Stimulated activated CD8-positive, alpha-beta memory T cell treated with anti-CD3 and anti-CD28 coated beads, Interleukin-7, amount 100 ng/mL, for 1 hour (primary cell): ENCODE data around the gene WDR72.
"Not testable (repeated sequence)": the region's sequence is repeated elsewhere in the genome, so short reads cannot be mapped to it uniquely, and the experiment has no call there.

Experiments used
- DNase-seq, 2 donors: peaks; one replicate each; pipeline ENCODE4 v3.0.0-alpha.2; 2020; ENCODE audit warnings: low read depth in 2 of 2

WDR72 gene

GRCh38 chr15:53590380-53590779, 169.1 kb downstream of the WDR72 start:
- DNase-seq: no peak

GRCh38 chr15:53589520-53590057, 169.9 kb downstream of the WDR72 start:
- no peak for DNase-seq

GRCh38 chr15:53588773-53589172, 170.7 kb downstream of the WDR72 start:
- no peak for DNase-seq

GRCh38 chr15:53586799-53587198, 172.7 kb downstream of the WDR72 start:
- no peak for DNase-seq

- DNase-seq: no peak
Measured at GRCh38 chr15:53581513-53581912, 177.9 kb downstream of the WDR72 start.

GRCh38 chr15:53580366-53580765, 179.1 kb downstream of the WDR72 start:
- DNase-seq: no peak

- no peak for DNase-seq
Measured at GRCh38 chr15:53576841-53577240, 182.6 kb downstream of the WDR72 start.

GRCh38 chr15:53573091-53573490, 186.4 kb downstream of the WDR72 start:
- DNase-seq: no peak

GRCh38 chr15:53569751-53570480, 189.5 kb downstream of the WDR72 start:
- no peak for DNase-seq

GRCh38 chr15:53566912-53567311, 192.6 kb downstream of the WDR72 start:
- DNase-seq: no peak

GRCh38 chr15:53565721-53566120, 193.7 kb downstream of the WDR72 start:
- DNase-seq: no peak

GRCh38 chr15:53564647-53565046, 194.8 kb downstream of the WDR72 start:
- no peak for DNase-seq

- DNase-seq: no peak
Measured at GRCh38 chr15:53563627-53564026, 195.8 kb downstream of the WDR72 start.

- DNase-seq: no peak
Measured at GRCh38 chr15:53559364-53560277, 199.8 kb downstream of the WDR72 start.

GRCh38 chr15:53558384-53558783, 201.1 kb downstream of the WDR72 start:
- DNase-seq: no peak

- DNase-seq: no peak
Measured at GRCh38 chr15:53555226-53555625, 204.2 kb downstream of the WDR72 start.

- no peak for DNase-seq
Measured at GRCh38 chr15:53549697-53550305, 209.7 kb downstream of the WDR72 start.

- no peak for DNase-seq
Measured at GRCh38 chr15:53548236-53548635, 211.2 kb downstream of the WDR72 start.

- not testable (repeated sequence) for DNase-seq
Measured at GRCh38 chr15:53540626-53541300, 218.7 kb downstream of the WDR72 start.

- DNase-seq: no peak
Measured at GRCh38 chr15:53539878-53540277, 219.6 kb downstream of the WDR72 start.

GRCh38 chr15:53536479-53537120, 222.9 kb downstream of the WDR72 start:
- DNase-seq: no peak
